Measurements from ENCODE around the gene AMMECR1.

AMMECR1 gene

DNA sequence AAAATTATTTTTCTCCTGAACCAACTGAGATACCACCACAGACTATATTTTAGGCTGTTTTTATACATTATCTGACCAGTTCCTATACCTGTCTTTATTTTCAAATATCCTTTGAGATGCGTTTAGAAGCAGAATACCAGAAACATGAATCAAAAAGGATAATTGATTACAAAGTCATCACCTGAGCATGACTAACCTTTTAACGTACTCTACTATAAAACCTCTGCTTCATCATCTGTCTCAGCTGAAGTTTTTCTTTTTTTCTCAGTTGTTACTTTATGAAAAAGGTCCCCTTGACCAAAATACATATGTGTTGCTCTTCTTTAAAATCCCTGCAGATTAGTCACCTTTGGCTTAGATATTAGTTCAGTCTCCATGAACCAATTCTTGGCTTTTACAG is 109.8 kb downstream of the AMMECR1 start:
- DNase-seq: no peak

DNA sequence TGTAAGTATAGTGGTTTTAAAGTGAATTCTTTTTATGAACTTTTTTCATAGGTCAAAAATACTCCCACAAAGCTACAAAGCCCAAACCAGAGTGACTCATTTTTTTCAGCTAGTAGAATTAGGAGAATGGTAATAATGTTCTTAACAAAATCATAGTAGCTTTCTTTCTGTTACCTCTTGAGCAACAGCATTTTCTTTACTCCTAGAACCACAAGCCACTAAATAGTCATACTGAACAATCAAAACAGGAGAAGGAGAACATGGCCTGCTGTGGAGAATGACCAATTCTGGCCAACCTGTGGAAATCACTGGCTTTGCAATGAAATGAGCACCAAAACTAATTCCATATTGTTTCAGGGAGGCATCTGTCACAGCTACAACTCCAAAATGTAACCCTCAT is 112.9 kb downstream of the AMMECR1 start:
- no peak for DNase-seq

- no peak for DNase-seq
Observed at GRCh38 chrX:110201799-110202198, 116.1 kb downstream of the AMMECR1 start.

DNA sequence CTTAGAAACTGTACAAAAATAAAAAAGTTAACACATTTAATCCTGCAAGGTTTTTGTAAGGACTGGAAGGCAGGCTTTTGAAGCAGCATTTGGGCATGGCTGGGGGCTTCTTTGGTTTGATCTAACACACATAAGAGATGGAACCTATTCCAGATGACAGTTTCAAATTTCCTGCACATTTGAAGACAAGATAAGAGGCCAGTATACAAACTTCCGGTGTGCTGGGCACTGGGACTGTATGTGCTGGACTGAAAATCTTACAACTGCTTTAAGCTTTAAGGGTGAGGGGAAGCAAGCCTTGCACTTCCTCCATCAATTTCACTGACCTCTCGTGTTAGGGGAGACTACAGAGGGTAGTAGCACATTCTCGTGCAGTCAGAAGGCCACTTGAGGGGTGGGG is 122.9 kb downstream of the AMMECR1 start:
- DNase-seq: no peak

GRCh38 chrX:110192516-110192915 is 125.4 kb downstream of the AMMECR1 start:
- DNase-seq: no peak

- no peak for DNase-seq
Observed at GRCh38 chrX:110188701-110189558, 129.0 kb downstream of the AMMECR1 start.

GRCh38 chrX:110183314-110183713 is 134.6 kb downstream of the AMMECR1 start:
- DNase-seq: no peak

GRCh38 chrX:110182865-110183264 is 135.0 kb downstream of the AMMECR1 start:
- DNase-seq: no peak

DNA sequence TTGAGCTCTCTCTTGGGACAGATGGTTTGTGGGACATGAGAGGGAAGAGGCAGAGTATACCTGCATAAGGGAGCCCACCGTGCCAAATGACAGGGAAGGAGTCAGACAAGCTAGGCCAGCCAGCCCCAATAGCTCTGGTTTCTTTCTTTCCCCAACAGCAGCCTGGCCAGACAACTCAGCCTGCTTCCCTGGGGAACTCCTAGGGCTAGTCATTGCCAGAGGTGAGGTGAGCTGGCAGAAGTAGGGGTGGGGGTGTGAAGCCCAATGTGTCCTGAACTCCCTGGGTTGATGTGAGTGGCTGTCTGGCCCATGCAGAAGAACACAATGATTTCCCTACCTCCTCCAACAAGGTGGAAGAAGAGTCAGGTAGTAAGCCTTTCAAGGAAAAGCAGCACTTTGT is 135.5 kb downstream of the AMMECR1 start:
- no peak for DNase-seq

DNA sequence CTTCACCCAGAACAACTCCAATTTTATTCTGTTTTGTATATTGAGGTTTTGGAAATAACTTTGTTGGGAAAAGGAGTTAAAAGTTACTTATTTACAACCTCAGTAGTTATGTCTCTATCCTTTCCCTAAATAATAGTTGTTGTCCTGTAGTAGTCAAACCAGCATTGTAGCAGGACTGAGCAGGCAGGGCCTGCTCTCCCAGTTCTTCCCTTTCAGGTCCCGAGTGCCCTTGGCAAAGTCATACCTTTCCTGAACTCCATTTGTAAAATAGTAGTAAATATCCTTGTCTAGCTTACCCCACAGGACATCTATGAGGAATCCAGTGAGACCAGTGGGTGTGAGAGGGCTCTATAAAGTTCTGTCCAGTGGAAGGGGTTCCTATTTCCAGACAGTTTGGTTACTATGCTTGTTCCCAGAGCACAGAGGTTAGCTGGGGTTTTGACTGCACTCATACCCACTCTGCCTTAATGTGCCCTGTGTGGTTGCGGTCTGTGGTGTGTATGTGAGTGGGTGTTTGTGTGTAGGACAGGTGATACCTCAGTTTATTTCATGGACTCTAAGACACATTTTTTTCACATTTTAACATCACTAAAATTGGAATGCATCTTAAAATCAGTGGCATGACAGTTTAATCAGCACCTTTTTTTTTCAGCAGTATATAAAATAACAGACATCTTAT is 136.3 kb downstream of the AMMECR1 start:
- no peak for DNase-seq

GRCh38 chrX:110180928-110181310 is 137.0 kb downstream of the AMMECR1 start:
- DNase-seq: no peak

GRCh38 chrX:110180176-110180927 is 137.5 kb downstream of the AMMECR1 start:
- DNase-seq: no peak

GRCh38 chrX:110178179-110178865 is 139.6 kb downstream of the AMMECR1 start:
- DNase-seq: peak; percentile 68

DNA sequence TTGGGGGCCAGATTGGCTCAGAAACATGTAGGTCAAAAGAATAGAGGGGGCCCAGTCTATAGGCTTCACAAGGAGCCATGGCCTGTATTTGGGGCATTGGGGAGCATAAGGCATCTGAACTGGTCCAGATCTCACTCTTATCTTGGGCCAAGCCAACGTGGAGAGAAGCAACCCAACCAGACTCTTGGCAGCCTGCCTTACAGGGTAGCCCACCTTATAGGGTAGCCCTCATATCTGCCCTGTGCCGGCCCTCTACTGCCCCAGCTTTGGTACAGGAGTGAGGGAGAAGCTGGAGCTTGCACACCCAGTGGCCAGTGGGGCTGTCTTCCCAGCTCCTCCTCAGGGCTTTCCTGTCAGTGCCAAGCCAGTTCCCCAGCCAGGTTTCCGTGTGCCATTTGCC is 142.2 kb downstream of the AMMECR1 start:
- DNase-seq: no peak

- DNase-seq: no peak
Observed at GRCh38 chrX:110175146-110175545, 142.7 kb downstream of the AMMECR1 start.

- no peak for DNase-seq
Observed at GRCh38 chrX:110173192-110174175, 144.4 kb downstream of the AMMECR1 start.

GRCh38 chrX:110172215-110172614 is 145.7 kb downstream of the AMMECR1 start:
- no peak for DNase-seq

GRCh38 chrX:110171442-110171841 is 146.4 kb downstream of the AMMECR1 start:
- no peak for DNase-seq

DNA sequence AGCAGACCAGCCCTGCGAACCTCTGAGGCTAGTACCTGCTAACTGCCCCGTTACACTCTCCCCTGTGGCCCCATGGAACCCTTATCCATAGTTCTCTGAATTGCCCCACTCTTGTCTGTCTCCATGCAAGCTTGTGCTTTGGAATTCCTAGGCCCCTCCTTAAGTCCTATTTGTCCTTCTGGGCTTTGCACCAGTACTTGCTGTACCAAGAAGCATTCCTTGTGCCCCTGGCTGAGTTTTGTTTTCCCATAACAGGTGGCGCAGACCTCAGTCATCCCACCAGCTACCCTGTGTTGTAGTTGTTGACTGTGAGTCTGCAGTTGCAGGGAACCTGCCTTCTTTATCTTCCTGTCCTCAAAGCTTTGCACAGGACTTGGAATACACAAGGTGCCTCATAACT is 147.9 kb downstream of the AMMECR1 start:
- DNase-seq: no peak

DNA sequence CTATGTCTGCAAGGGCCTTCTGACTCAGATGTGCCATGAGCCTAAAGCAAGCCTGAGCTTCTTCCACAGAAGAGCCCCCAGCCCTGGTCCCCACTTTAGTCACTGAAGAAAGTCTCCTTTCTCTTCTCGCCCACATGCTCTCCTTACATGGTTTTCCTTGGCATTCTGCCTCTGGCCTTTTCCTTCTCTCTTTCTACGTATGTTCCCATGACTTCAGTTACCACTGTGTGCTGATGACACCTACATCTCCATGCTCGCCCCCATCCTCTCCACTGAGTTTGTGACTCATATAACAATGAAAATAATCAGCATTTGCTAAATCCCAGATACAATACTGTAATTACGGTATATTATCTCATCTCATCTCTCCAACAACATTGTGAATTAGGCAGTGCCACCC is 149.3 kb downstream of the AMMECR1 start:
- DNase-seq: no peak

- DNase-seq: no peak
Observed at GRCh38 chrX:110167952-110168451, 149.9 kb downstream of the AMMECR1 start.

- peak; percentile 14 for DNase-seq
Observed at GRCh38 chrX:110163488-110163887, 154.4 kb downstream of the AMMECR1 start.

Data from NCI-H1105 treated with DMSO at 0.1 percent for 48 hours (cell line).